ENCODE data around the gene ABHD17A. TPM values are rescaled to one million over a fixed set of nuclear protein-coding genes. Genes with fewer than 3 reads are reported as not detected.

ABHD17A gene
- total and polyA plus RNA-seq, 2 donors: 41.9 to 99.7 TPM

DNA sequence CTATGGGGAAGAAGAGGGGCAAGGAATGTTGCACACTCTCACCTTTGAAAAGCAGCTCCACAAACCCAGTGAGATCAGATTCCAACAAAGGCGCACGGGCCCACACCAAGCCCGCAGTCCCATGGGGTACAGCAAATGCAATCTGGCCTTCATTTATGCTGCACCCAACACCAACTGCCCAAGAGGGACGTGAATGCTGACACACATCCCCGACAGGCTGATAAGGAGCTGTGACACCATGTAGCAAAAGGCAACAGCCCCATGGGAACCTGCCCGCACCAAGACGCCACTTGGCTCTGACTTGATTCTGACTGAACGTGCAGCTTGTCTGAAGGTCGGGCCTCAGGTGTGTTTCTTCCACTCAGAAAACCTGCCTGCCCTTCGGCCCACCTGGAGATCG is 54.3 kb downstream of the ABHD17A start:
- peaks cover 5% of the 10 kb centered on the region for H3K36me3 ChIP-seq (ENCODE audit: insufficient read depth)

GRCh38 chr19:1830568-1830967 is 54.7 kb downstream of the ABHD17A start:
- Histone ChIP-seq H3K27ac (ENCODE audit: low read depth) (no peak overlapping the region), H3K4me1 (ENCODE audit: insufficient read depth) (no peaks in the 10 kb centered on the region), H3K4me3 (ENCODE audit: low read depth, low read length) (no peak overlapping the region), H3K36me3 (ENCODE audit: insufficient read depth) (peaks cover 5% of the 10 kb centered on the region)
- WGBS: 92% methylated on average over 15 of the region's 15 CpGs
- DNase-seq (ENCODE audit: extremely low spot score): no peak

More for the DNA sequence above, 54.3 kb downstream of the ABHD17A start:
- H3K27ac ChIP-seq (ENCODE audit: low read depth): no peak overlapping the region
- H3K4me1 ChIP-seq (ENCODE audit: insufficient read depth): no peaks in the 10 kb centered on the region
- no peak for DNase-seq (ENCODE audit: extremely low spot score)
- H3K4me3 ChIP-seq (ENCODE audit: low read depth, low read length): no peak overlapping the region
- WGBS: 92% methylated on average over 11 of the region's 11 CpGs

DNA sequence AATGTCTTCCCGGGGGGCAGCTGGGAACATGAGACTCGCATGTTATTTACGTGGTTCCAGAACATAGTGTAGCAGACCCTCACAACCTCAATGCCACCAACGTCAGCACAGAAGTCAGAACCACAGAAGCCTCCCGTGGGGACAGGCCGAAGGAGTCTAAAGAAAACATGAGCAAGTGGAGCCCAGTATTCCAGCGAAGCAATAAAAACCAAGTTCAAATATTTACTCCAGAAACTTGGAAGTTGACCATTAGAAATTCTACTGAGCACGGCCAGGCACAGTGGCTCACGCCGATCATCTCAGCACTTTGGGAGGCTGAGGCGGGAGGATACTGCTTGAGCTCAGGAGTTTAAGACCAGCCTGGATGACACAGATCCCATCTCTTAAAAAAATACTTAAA is 55.3 kb downstream of the ABHD17A start:
- no peak for DNase-seq (ENCODE audit: extremely low spot score)
- Histone ChIP-seq H3K36me3 (ENCODE audit: insufficient read depth) (peaks cover 5% of the 10 kb centered on the region), H3K4me1 (ENCODE audit: insufficient read depth) (no peaks in the 10 kb centered on the region), H3K27ac (ENCODE audit: low read depth) (no peak overlapping the region), H3K4me3 (ENCODE audit: low read depth, low read length) (no peak overlapping the region)
- WGBS: 73% methylated on average over 11 of the region's 11 CpGs

GRCh38 chr19:1828279-1829238 is 56.7 kb downstream of the ABHD17A start:
- no peak for DNase-seq (ENCODE audit: extremely low spot score)
- no peak overlapping the region for H3K4me3 ChIP-seq (ENCODE audit: low read depth, low read length)
- no peak overlapping the region for H3K27ac ChIP-seq (ENCODE audit: low read depth)
- WGBS: 93% methylated on average over 57 of the region's 57 CpGs
- peaks cover 5% of the 10 kb centered on the region for H3K36me3 ChIP-seq (ENCODE audit: insufficient read depth)
- no peaks in the 10 kb centered on the region for H3K4me1 ChIP-seq (ENCODE audit: insufficient read depth)

GRCh38 chr19:1827566-1828278 is 57.6 kb downstream of the ABHD17A start:
- Histone ChIP-seq H3K4me3 (ENCODE audit: low read depth, low read length) (no peak overlapping the region), H3K36me3 (ENCODE audit: insufficient read depth) (peaks cover 5% of the 10 kb centered on the region)
- 89% methylated on average over 41 of the region's 41 CpGs for WGBS

More at GRCh38 chr19:1827566-1828278, 57.6 kb downstream of the ABHD17A start:
- DNase-seq (ENCODE audit: extremely low spot score): no peak
- Histone ChIP-seq H3K4me1 (ENCODE audit: insufficient read depth) (no peaks in the 10 kb centered on the region), H3K27ac (ENCODE audit: low read depth) (no peak overlapping the region)

Other genes with a start within 250 kb of the ABHD17A start
- gene TCF3, start 232.9 kb downstream of the ABHD17A start, total RNA-seq: 27.4 TPM
- gene TCF3, start 232.9 kb downstream of the ABHD17A start, polyA plus RNA-seq: 50.2 TPM
- gene ONECUT3, start 132.0 kb downstream of the ABHD17A start, total RNA-seq: not detected
- not detected for gene ONECUT3, start 132.0 kb downstream of the ABHD17A start, polyA plus RNA-seq
- gene ATP8B3, start 73.2 kb downstream of the ABHD17A start, total RNA-seq: 1.4 TPM
- gene ATP8B3, start 73.2 kb downstream of the ABHD17A start, polyA plus RNA-seq: 1.6 TPM
- gene REXO1, start 37.0 kb downstream of the ABHD17A start, total RNA-seq: 7.9 TPM
- gene REXO1, start 37.0 kb downstream of the ABHD17A start, polyA plus RNA-seq: 20.5 TPM
- gene KLF16, start 21.9 kb downstream of the ABHD17A start, total RNA-seq: 3.6 TPM
- gene KLF16, start 21.9 kb downstream of the ABHD17A start, polyA plus RNA-seq: 17.6 TPM
- 1.4 TPM for gene ADAT3, start 19.9 kb upstream of the ABHD17A start, total RNA-seq
- gene ADAT3, start 19.9 kb upstream of the ABHD17A start, polyA plus RNA-seq: 4.3 TPM
- 16.2 TPM for gene SCAMP4, start 19.9 kb upstream of the ABHD17A start, total RNA-seq
- 45.2 TPM for gene SCAMP4, start 19.9 kb upstream of the ABHD17A start, polyA plus RNA-seq
- gene CSNK1G2, start 55.7 kb upstream of the ABHD17A start, total RNA-seq: 33.5 TPM
- 50.1 TPM for gene CSNK1G2, start 55.7 kb upstream of the ABHD17A start, polyA plus RNA-seq
- 38.0 TPM for gene BTBD2, start 130.2 kb upstream of the ABHD17A start, total RNA-seq
- gene BTBD2, start 130.2 kb upstream of the ABHD17A start, polyA plus RNA-seq: 83.0 TPM
- gene MKNK2, start 165.7 kb upstream of the ABHD17A start, total RNA-seq: 21.5 TPM
- 144 TPM for gene MKNK2, start 165.7 kb upstream of the ABHD17A start, polyA plus RNA-seq
- 15.9 TPM for gene MOB3A, start 210.8 kb upstream of the ABHD17A start, total RNA-seq
- gene MOB3A, start 210.8 kb upstream of the ABHD17A start, polyA plus RNA-seq: 40.1 TPM
- gene IZUMO4, start 211.4 kb upstream of the ABHD17A start, total RNA-seq: 1.5 TPM
- gene IZUMO4, start 211.4 kb upstream of the ABHD17A start, polyA plus RNA-seq: 9.2 TPM